HCT116 (cell line): ENCODE data around the gene FOXRED1. TPM values are rescaled to one million over a fixed set of nuclear protein-coding genes. Genes with fewer than 3 reads are reported as not detected.

ENCODE experiments used
- ATAC-seq: fragments of 200-7000 bp; cut with Tn5 transposase; 2 replicates; pipeline ENCODE4 v1.9.1; 2020; ENCODE audit warnings: mild to moderate bottlenecking, moderate library complexity
- BruUV-seq: library from RNA; stranded (reverse); fragments of 400-500 nt; replicated peaks from 2 replicates; lab custom pipeline; 2021; lab: Mats Ljungman, UMichigan
- CTCF ChIA-PET: fragments of 300-600 bp; sonication (Branson Sonifier 250); formaldehyde crosslinking; loops from one replicate; lab custom pipeline; 2021; ENCODE audit warnings: antibody characterized with exemption; lab: Charles Lee
- POLR2A ChIA-PET: fragments of 300-600, 350-600 bp; sonication (Branson Sonifier 250); formaldehyde crosslinking; loops from one replicate; lab custom pipeline; 2021; ENCODE audit warnings: antibody characterized with exemption; lab: Charles Lee
- RAD21 ChIA-PET, 2 experiments: fragments of 300-600 bp; sonication (Branson Sonifier 250); formaldehyde crosslinking; loops; one replicate each; lab custom pipeline; 2023; ENCODE audit warnings: low total read pairs in 2 of 2; ENCODE audit not compliant: uncharacterized antibody in 2 of 2, unreplicated experiment in 2 of 2, low non-redundant PET in 1 of 2; lab: Charles Lee
- DNase-seq: peaks from one replicate; pipeline ENCODE4 v3.0.0-alpha.2; 2010; ENCODE audit warnings: low read depth, low spot score
- H2AFZ ChIP-seq: fragments of 200-600 bp; shearing (Covaris generic), sonication (generic); 2 replicates; pipeline ENCODE4 v1.6.1; 2017; ENCODE audit warnings: low read depth, mixed run types, mixed read lengths, antibody characterized with exemption, low read length; ENCODE audit not compliant: poor library complexity, severe bottlenecking
- H3K27ac ChIP-seq: 2 replicates; pipeline ENCODE4 v1.5.1; 2012; ENCODE audit warnings: low read depth, low read length
- H3K27me3 ChIP-seq: fragments of 200-600 bp; sonication (generic); 2 replicates; pipeline ENCODE4 v1.6.1; 2016; ENCODE audit warnings: mixed run types, low read length, mixed read lengths; ENCODE audit not compliant: insufficient read depth
- H3K36me3 ChIP-seq, 2 experiments: fragments of 200-500 bp in 1 of 2; fragments of 200-600 bp in 1 of 2; sonication (Bioruptor generic) in 1 of 2; sonication (generic) in 1 of 2; 2 replicates each; pipeline versions ENCODE4 v1.5.1 to v1.6.1; 2014 to 2016; ENCODE audit warnings: low read length in 2 of 2, inconsistent platforms in 1 of 2, mixed read lengths in 1 of 2, mixed run types in 1 of 2; ENCODE audit not compliant: insufficient read depth in 2 of 2, control insufficient read depth in 1 of 2
- H3K4me1 ChIP-seq, 2 experiments: fragments of 200-600 bp in 1 of 2; sonication (generic) in 1 of 2; 2 replicates each; pipeline versions ENCODE4 v1.5.1 to v1.6.1; 2012 to 2017; ENCODE audit warnings: low read length in 2 of 2, inconsistent platforms in 1 of 2, mild to moderate bottlenecking in 1 of 2, mixed read lengths in 1 of 2, mixed run types in 1 of 2, moderate library complexity in 1 of 2; ENCODE audit not compliant: insufficient read depth in 2 of 2, control insufficient read depth in 1 of 2
- H3K4me2 ChIP-seq: fragments of 200-600 bp; sonication (generic); 2 replicates; pipeline ENCODE4 v1.6.1; 2017; ENCODE audit warnings: mixed run types, low read length, mixed read lengths
- H3K4me3 ChIP-seq, 2 experiments: fragments of 200-600 bp in 1 of 2; sonication (generic) in 1 of 2; replicated peaks in 1 of 2; 2 replicates each; pipeline ENCODE4 v1.5.1; 2011 to 2016; ENCODE audit warnings: low read length in 2 of 2, control low read depth in 1 of 2, low read depth in 1 of 2, mild to moderate bottlenecking in 1 of 2, mixed read lengths in 1 of 2, mixed run types in 1 of 2
- H3K79me2 ChIP-seq: fragments of 200-600 bp; sonication (generic); 2 replicates; pipeline ENCODE4 v1.6.1; 2017; ENCODE audit warnings: mild to moderate bottlenecking, mixed run types, low read length, moderate library complexity, mixed read lengths; ENCODE audit not compliant: insufficient read depth
- H3K9ac ChIP-seq: fragments of 200-600 bp; sonication (generic); 2 replicates; pipeline ENCODE4 v1.6.1; 2016; ENCODE audit warnings: low read length, mixed read lengths
- H3K9me2 ChIP-seq: fragments of 200-600 bp; sonication (generic), shearing (Covaris generic); 2 replicates; pipeline ENCODE4 v1.6.1; 2017; ENCODE audit warnings: mixed run types, mild to moderate bottlenecking, moderate library complexity; ENCODE audit not compliant: insufficient read depth
- H3K9me3 ChIP-seq, 2 experiments: fragments of 200-500 bp in 1 of 2; fragments of 200-600 bp in 1 of 2; sonication (Bioruptor generic) in 1 of 2; sonication (generic) in 1 of 2; 2 replicates each; pipeline ENCODE4 v1.6.1; 2014 to 2017; ENCODE audit warnings: low read length in 2 of 2, mixed read lengths in 2 of 2, inconsistent platforms in 1 of 2, low read depth in 1 of 2, mild to moderate bottlenecking in 1 of 2, mixed run types in 1 of 2, moderate library complexity in 1 of 2; ENCODE audit not compliant: control insufficient read depth in 1 of 2, insufficient read depth in 1 of 2
- H4K20me1 ChIP-seq: fragments of 200-600 bp; sonication (generic), shearing (Covaris generic); 2 replicates; pipeline ENCODE4 v1.6.1; 2017; ENCODE audit warnings: mixed run types, mild to moderate bottlenecking, moderate library complexity; ENCODE audit not compliant: insufficient read depth
- EZH2 ChIP-seq: fragments of 200-600 bp; sonication (generic); IDR thresholded peaks from 2 replicates; pipeline ENCODE4 v1.6.1; 2017; ENCODE audit warnings: antibody characterized with exemption, mixed run types
- intact Hi-C: fragments of 100-400 bp; cut with micrococcal nuclease; formaldehyde crosslinking; loops from 2 replicates; pipeline ENCODE4 v1.10.0; 2022
- total RNA-seq: library from RNA; stranded (reverse); gene quantifications from one replicate; pipeline ENCODE4 v1.2.1, GENCODE V29; 2021; ENCODE audit not compliant: unreplicated experiment

Gene FOXRED1
- total RNA-seq, 1 experiment from 2014 or later, result 41.3 TPM

- Histone ChIP-seq H3K9me2 (no peaks in the 10 kb centered on the region), H3K4me1 (peaks cover 6 to 15% of the 10 kb centered on the region in 2 experiments), H3K4me3 (no peak overlapping the region), H4K20me1 (no peaks in the 10 kb centered on the region), H2AFZ (no peak overlapping the region), H3K79me2 (no peaks in the 10 kb centered on the region), H3K27me3 (no peaks in the 10 kb centered on the region), H3K36me3 (no peaks in the 10 kb centered on the region), H3K9me3 (no peaks in the 10 kb centered on the region), H3K9ac (no peak overlapping the region), H3K4me2 (no peak overlapping the region), H3K27ac (no peak overlapping the region)
- no peak for TF ChIP-seq EZH2
- ChIA-PET POLR2A (no interaction called here), CTCF (interaction anchor here (1.0 to 5.9 kb wide), 4 partner anchors 72 to 679 kb away, joined by 3 to 74 read pairs (median 7); no protein-coding TSS in a partner anchor), RAD21 (no interaction called here)
- BruUV-seq, result no TSS peak
- ATAC-seq, result no peak
- intact Hi-C loops, result loop anchor here (2.0 to 10.0 kb wide), 3 partner anchors 81 to 679 kb away; no protein-coding TSS in a partner anchor
- DNase-seq, result no peak
These were observed 42.7 kb downstream of the FOXRED1 start for GRCh38 chr11:126311401-126312291.

GRCh38 chr11:126312961-126313360 lies 44.0 kb downstream of the FOXRED1 start:
- Histone ChIP-seq H3K36me3 (no peaks in the 10 kb centered on the region), H3K4me1 (peaks cover 6 to 15% of the 10 kb centered on the region in 2 experiments), H3K4me2 (no peak overlapping the region), H3K9me2 (no peaks in the 10 kb centered on the region), H3K9me3 (no peaks in the 10 kb centered on the region), H3K27me3 (no peaks in the 10 kb centered on the region), H3K79me2 (no peaks in the 10 kb centered on the region), H3K4me3 (no peak overlapping the region), H3K27ac (no peak overlapping the region), H4K20me1 (no peaks in the 10 kb centered on the region), H2AFZ (no peak overlapping the region), H3K9ac (no peak overlapping the region)
- CTCF ChIA-PET, result interaction anchor here (5.9 kb wide), 1 partner anchor 167 kb away, joined by 74 read pairs; no protein-coding TSS in a partner anchor
- DNase-seq (no peak), ATAC-seq (no peak)
- RAD21 ChIA-PET, result no interaction called here
- POLR2A ChIA-PET, result no interaction called here
- TF ChIP-seq EZH2, result no peak
- no TSS peak for BruUV-seq
- intact Hi-C loops, result loop anchor here (10.0 kb wide), 1 partner anchor 292 kb away; no protein-coding TSS in a partner anchor
